ENCODE measurements around the gene GTPBP10.
"Not testable (repeated sequence)": the region's sequence is repeated elsewhere in the genome, so short reads cannot be mapped to it uniquely, and the experiment has no call there.

The GTPBP10 gene

DNA sequence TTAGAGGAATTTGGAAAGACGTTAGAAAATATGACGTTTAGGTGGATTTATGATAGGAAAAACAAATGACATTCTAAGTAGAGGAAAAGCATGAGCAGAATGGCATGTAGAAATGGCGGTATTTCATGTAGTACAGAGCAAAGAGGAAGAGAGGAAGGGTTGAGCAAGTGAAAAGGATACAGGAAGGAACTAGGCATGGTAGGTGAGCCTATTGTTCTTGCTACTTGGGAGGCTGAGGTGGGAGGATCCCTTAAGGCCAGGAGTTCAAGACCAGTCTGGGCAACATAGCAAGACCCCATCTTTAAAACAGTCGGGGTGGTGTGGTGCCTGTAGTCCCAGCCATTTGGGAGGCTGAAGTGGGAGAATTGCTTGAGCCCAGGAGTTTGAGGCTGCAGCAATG, 1.2 kb downstream of the GTPBP10 start:
- no peak overlapping the region for H2AFZ ChIP-seq (ENCODE audit: low read depth, low read length)
- peaks cover 57% of the 10 kb centered on the region for H3K79me2 ChIP-seq (ENCODE audit: insufficient read depth, low read length)
- DNase-seq (no peak), ATAC-seq (ENCODE audit: insufficient read depth, low read depth) (no peak)
- peak overlapping the region; percentile 73 for H3K9ac ChIP-seq (ENCODE audit: low read depth, low read length)
- H3K4me3 ChIP-seq (ENCODE audit: low read depth in 1 of 2, low read length in 2 of 2), result peak overlapping the region; percentile 51 to 67
- H3K4me2 ChIP-seq (ENCODE audit: insufficient read depth, low read length), result peak overlapping the region; percentile 66
- peaks cover 8% of the 10 kb centered on the region; the same call in 1 of the 2 replicates for H4K20me1 ChIP-seq (ENCODE audit: insufficient read depth, low read length)
- peak overlapping the region; percentile 35; the same call in 1 of the 2 replicates for H3K27ac ChIP-seq (ENCODE audit: low read length)
- H3K4me1 ChIP-seq (ENCODE audit: insufficient read depth, low read length), result peaks cover 29% of the 10 kb centered on the region
- H3K27me3 ChIP-seq (ENCODE audit: insufficient read depth, low read length, poor library complexity), result no peaks in the 10 kb centered on the region
- TF ChIP-seq, protein P1, sequence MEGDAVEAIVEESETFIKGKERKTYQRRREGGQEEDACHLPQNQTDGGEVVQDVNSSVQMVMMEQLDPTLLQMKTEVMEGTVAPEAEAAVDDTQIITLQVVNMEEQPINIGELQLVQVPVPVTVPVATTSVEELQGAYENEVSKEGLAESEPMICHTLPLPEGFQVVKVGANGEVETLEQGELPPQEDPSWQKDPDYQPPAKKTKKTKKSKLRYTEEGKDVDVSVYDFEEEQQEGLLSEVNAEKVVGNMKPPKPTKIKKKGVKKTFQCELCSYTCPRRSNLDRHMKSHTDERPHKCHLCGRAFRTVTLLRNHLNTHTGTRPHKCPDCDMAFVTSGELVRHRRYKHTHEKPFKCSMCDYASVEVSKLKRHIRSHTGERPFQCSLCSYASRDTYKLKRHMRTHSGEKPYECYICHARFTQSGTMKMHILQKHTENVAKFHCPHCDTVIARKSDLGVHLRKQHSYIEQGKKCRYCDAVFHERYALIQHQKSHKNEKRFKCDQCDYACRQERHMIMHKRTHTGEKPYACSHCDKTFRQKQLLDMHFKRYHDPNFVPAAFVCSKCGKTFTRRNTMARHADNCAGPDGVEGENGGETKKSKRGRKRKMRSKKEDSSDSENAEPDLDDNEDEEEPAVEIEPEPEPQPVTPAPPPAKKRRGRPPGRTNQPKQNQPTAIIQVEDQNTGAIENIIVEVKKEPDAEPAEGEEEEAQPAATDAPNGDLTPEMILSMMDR (IDR thresholded peaks at IDR 0.05; ENCODE audit: borderline replicate concordance, extremely low read depth, low read length, poor library complexity, severe bottlenecking), result no peak
- TF ChIP-seq EZH2 (IDR thresholded peaks at IDR 0.05; ENCODE audit: borderline replicate concordance, low read depth, low read length, severe bottlenecking), result no peak
- H3K36me3 ChIP-seq (ENCODE audit: insufficient read depth, low read length), result peaks cover 3% of the 10 kb centered on the region
- H3K9me3 ChIP-seq (ENCODE audit: insufficient read depth, low read length, severe bottlenecking), result no peaks in the 10 kb centered on the region

DNA sequence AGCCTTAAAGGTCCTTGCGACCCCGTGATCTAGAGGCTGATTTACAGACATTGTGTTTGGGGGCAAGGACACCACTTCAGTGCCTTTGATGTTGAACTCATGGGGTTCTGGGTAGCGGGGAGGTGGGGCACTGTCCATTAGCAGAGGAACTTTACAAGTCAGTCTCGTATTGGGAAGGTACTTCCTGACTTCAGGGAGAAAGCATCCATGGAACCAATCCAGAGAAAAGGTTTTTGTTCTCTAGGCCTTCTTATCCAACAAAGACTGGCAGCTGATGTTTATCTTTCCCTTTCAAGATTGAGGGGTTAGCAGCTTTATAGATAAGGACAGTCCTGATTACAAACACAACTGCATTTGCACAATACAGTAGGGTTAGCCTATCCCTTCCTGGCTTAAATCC, 2.8 kb downstream of the GTPBP10 start:
- Histone ChIP-seq H4K20me1 (ENCODE audit: insufficient read depth, low read length) (peaks cover 8% of the 10 kb centered on the region; the same call in 1 of the 2 replicates), H3K27me3 (ENCODE audit: insufficient read depth, low read length, poor library complexity) (no peaks in the 10 kb centered on the region), H3K4me2 (ENCODE audit: insufficient read depth, low read length) (no peak overlapping the region), H3K79me2 (ENCODE audit: insufficient read depth, low read length) (peaks cover 72% of the 10 kb centered on the region), H3K27ac (ENCODE audit: low read length) (no peak overlapping the region), H3K4me1 (ENCODE audit: insufficient read depth, low read length) (peaks cover 29% of the 10 kb centered on the region), H3K9me3 (ENCODE audit: insufficient read depth, low read length, severe bottlenecking) (no peaks in the 10 kb centered on the region), H3K9ac (ENCODE audit: low read depth, low read length) (no peak overlapping the region), H3K36me3 (ENCODE audit: insufficient read depth, low read length) (peaks cover 13% of the 10 kb centered on the region), H3K4me3 (ENCODE audit: low read depth in 1 of 2, low read length in 2 of 2) (no peak overlapping the region), H2AFZ (ENCODE audit: low read depth, low read length) (no peak overlapping the region)
- ATAC-seq (ENCODE audit: insufficient read depth, low read depth) (no peak), DNase-seq (no peak)
- TF ChIP-seq, protein P1 (IDR thresholded peaks at IDR 0.05; ENCODE audit: borderline replicate concordance, extremely low read depth, low read length, poor library complexity, severe bottlenecking), result no peak
- no peak for TF ChIP-seq EZH2 (IDR thresholded peaks at IDR 0.05; ENCODE audit: borderline replicate concordance, low read depth, low read length, severe bottlenecking)

- Histone ChIP-seq H3K4me1 (ENCODE audit: insufficient read depth, low read length) (peaks cover 29% of the 10 kb centered on the region), H3K36me3 (ENCODE audit: insufficient read depth, low read length) (peaks cover 18% of the 10 kb centered on the region), H3K79me2 (ENCODE audit: insufficient read depth, low read length) (peaks cover 73% of the 10 kb centered on the region)
- ATAC-seq (ENCODE audit: insufficient read depth, low read depth); H3K9me3 ChIP-seq (ENCODE audit: insufficient read depth, low read length, severe bottlenecking); H2AFZ ChIP-seq (ENCODE audit: low read depth, low read length); H3K9ac ChIP-seq (ENCODE audit: low read depth, low read length); H4K20me1 ChIP-seq (ENCODE audit: insufficient read depth, low read length); DNase-seq; H3K27ac ChIP-seq (ENCODE audit: low read length); H3K4me3 ChIP-seq (ENCODE audit: low read depth in 1 of 2, low read length in 2 of 2); H3K4me2 ChIP-seq (ENCODE audit: insufficient read depth, low read length); H3K27me3 ChIP-seq (ENCODE audit: insufficient read depth, low read length, poor library complexity): not testable (repeated sequence)
Observed at GRCh38 chr7:90350032-90350431, 3.5 kb downstream of the GTPBP10 start.

- no peak for TF ChIP-seq EZH2 (IDR thresholded peaks at IDR 0.05; ENCODE audit: borderline replicate concordance, low read depth, low read length, severe bottlenecking)
- TF ChIP-seq, protein P1 (IDR thresholded peaks at IDR 0.05; ENCODE audit: borderline replicate concordance, extremely low read depth, low read length, poor library complexity, severe bottlenecking), result no peak
- H3K9me3 ChIP-seq (ENCODE audit: insufficient read depth, low read length, severe bottlenecking), result no peaks in the 10 kb centered on the region
- H3K27ac ChIP-seq (ENCODE audit: low read length), result no peak overlapping the region
- peaks cover 21% of the 10 kb centered on the region for H3K4me1 ChIP-seq (ENCODE audit: insufficient read depth, low read length)
- peaks cover 8% of the 10 kb centered on the region; the same call in 1 of the 2 replicates for H4K20me1 ChIP-seq (ENCODE audit: insufficient read depth, low read length)
- no peak overlapping the region for H3K4me3 ChIP-seq (ENCODE audit: low read depth in 1 of 2, low read length in 2 of 2)
- DNase-seq (no peak), ATAC-seq (ENCODE audit: insufficient read depth, low read depth) (no peak)
- H3K4me2 ChIP-seq (ENCODE audit: insufficient read depth, low read length), result no peak overlapping the region
- H3K36me3 ChIP-seq (ENCODE audit: insufficient read depth, low read length), result peaks cover 36% of the 10 kb centered on the region
- H2AFZ ChIP-seq (ENCODE audit: low read depth, low read length), result no peak overlapping the region
- no peak overlapping the region for H3K9ac ChIP-seq (ENCODE audit: low read depth, low read length)
- H3K79me2 ChIP-seq (ENCODE audit: insufficient read depth, low read length), result peaks cover 73% of the 10 kb centered on the region
- H3K27me3 ChIP-seq (ENCODE audit: insufficient read depth, low read length, poor library complexity), result no peaks in the 10 kb centered on the region
Observed at GRCh38 chr7:90351987-90352386, 5.5 kb downstream of the GTPBP10 start.
